NCI-H526 treated with DMSO at 0.1 percent for 48 hours (cell line): ENCODE data around the gene SIAH2.

Experiments used
- DNase-seq: peaks from one replicate; lab custom pipeline; 2025; lab: John Stamatoyannopoulos, UW

Gene SIAH2

DNA sequence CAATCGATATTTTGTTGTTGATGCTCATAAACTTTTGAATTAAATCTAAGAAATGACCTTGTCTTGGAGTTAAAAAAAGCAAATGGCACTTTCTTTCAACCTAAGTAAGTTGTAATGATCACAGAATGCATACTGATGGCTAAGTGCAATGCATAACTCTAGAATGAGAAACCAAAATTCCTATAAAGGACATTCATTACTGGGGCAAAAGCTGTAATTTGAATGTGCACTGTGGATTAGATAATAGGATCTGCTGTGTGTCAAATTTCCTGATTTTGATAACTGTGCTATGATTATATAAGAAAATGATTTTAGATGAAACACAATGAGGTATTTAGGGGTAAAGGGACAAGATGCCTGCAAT is 14.3 kb downstream of the SIAH2 start:
- DNase-seq: no peak

DNA sequence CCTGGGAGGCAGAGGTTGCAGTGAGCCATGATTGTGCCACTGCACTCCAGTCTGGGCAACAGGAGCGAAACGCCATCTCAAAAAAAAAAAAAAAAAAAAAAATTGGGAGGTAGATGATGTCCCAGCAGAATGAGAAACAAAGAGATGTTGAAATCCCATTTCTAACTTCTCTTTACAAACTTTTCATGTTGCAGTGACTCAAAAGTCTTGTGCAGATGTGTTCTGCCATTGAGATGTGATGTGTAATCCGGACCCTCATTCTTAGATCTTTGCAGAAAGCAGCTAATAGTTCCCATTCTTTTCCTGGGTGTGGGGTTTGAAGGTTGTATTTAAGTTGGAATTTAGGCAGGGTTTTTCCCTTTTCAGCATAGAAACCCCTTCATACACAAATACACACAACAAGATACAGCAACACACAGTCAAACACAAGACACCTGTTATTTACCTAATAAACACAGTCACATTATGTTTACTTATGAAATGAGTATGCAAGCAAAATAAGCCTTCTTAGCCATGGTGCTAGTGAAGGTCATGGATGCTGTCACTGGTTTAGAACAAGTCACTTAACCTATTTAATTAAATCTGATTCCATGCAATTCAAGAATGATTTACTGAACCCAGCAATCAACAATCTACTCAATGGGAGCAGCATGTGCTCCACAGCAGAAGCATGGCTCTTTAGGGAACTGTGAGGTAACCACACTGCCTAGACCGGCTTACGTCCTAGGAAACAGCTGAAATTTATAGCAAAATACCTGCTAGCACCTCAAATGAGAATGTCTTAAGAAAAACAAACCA is 14.9 kb downstream of the SIAH2 start:
- no peak for DNase-seq

GRCh38 chr3:150746791-150747590 is 16.0 kb downstream of the SIAH2 start:
- DNase-seq: peak; percentile 18

- no peak for DNase-seq
Measured at GRCh38 chr3:150745832-150746231, 17.1 kb downstream of the SIAH2 start.

DNA sequence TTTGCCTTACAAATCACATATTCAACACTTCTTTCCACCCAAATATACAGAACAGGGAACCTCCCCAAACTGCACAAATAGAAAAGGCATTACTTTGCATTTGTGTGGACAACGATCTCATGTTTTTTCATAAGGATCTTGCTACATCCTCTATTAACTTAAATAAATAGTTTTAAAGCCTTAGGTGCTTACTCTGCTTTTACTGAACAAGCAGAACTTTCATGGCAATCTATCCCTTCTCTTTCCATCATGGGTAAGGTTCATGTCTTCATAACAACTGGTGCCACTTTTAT is 18.1 kb downstream of the SIAH2 start:
- peak; percentile 36 for DNase-seq

GRCh38 chr3:150744041-150744918 is 18.7 kb downstream of the SIAH2 start:
- DNase-seq: no peak

- DNase-seq: no peak
Measured at GRCh38 chr3:150743508-150743907, 19.5 kb downstream of the SIAH2 start.

- no peak for DNase-seq
Measured at GRCh38 chr3:150742679-150743078, 20.3 kb downstream of the SIAH2 start.

DNA sequence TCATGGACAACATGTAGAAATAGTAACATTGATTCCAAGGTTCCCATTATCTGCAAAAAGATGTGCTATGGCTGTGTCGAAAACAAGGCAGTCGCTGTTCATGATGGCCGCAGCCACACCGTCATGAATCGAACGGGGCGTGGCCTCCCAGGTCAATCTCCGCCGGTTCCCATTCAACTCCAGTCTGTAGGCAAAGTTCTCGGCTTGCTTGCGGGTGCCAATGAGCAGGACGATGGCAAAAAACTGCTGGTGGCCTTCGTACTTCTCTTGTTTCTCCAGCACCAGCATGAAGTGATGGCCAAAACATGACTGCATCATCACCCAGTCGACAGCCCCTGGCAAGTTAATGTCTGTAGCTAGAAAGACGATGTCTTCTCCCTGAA is 20.8 kb downstream of the SIAH2 start:
- DNase-seq: no peak

DNA sequence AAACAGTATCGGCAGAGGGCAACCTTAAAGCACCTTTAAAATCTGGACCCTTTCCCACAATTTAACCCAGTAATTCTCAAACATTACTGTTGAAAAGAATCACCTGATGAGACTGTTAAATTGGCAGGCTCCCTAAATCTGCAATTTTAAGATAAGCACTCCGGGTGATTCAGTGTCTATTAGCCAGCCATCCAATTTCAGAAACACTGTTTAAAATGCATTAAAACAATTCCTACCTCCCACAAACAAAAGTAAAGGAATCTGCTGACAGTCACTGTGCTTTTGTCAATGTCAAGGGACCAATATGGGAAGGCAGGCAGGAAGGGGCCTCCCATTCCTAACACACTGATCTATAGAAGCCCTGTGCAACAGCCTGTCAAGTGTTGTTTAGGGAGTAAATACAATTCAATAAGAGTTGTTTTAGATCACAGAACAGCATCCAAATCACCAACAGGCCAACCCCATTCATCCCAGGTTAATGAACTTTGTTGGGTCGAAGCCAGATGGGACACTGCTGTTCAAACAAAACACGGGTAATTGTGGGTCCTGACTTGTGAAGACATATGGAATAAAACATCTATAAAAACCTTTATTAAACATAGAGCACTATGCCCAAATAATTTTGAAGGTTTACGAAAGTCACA is 21.4 kb downstream of the SIAH2 start:
- no peak for DNase-seq

DNA sequence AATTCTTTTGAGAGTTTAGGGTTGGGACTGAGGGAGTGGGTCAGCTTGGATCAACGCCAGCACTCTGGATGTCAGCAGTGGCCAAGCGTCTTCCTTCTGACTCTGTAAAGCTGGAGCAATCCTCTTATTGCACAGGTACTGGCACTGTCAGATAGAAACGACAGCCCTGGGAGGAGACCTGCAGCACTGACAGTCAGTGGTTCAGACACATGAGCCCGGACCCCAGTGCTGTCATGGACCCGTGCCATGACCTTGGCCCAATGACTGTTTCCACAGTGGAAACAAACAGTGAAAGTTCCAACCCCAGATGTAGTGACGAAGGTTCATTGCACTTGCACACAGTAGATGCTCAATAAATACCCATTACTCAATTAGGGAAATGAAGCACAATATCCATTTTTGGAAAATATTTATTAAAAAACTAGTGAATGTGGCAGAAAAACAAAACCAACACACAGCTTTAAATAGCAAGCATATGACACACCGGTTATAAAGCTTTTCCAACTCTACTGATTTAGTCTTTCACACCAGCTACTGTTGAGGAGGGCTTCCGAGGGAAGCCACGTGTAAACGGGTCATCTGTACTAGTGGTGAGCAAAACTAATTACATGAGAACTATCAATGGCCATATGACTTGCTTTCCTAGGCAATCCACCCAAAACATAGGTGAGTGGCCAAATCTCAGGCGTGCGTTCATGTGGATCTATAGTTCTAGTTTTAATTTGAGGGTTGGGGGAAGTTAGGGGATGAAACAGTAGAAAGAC is 22.1 kb downstream of the SIAH2 start:
- DNase-seq: no peak

GRCh38 chr3:150739877-150740645 is 22.9 kb downstream of the SIAH2 start:
- no peak for DNase-seq

GRCh38 chr3:150739200-150739863 is 23.6 kb downstream of the SIAH2 start:
- DNase-seq: no peak

DNA sequence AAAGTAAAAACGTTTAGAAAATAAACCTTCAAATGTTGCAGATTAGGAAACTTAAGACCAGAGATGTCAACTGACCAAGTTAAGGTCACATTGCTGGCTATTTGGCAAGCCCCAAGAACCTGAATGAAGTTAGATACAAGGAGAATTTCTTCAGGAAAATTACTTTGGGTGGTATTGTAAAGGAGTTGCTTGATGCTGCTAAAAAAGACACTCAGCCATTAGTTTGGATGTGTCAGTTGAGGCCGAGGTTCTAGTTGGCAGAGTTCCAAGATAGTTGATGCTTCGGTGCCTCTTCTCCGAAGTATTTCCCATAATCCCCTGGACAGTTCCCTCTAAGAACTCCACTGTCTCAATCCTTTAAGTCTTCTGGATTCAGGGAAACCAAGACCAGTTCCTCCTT is 24.3 kb downstream of the SIAH2 start:
- peak; percentile 6 for DNase-seq

DNA sequence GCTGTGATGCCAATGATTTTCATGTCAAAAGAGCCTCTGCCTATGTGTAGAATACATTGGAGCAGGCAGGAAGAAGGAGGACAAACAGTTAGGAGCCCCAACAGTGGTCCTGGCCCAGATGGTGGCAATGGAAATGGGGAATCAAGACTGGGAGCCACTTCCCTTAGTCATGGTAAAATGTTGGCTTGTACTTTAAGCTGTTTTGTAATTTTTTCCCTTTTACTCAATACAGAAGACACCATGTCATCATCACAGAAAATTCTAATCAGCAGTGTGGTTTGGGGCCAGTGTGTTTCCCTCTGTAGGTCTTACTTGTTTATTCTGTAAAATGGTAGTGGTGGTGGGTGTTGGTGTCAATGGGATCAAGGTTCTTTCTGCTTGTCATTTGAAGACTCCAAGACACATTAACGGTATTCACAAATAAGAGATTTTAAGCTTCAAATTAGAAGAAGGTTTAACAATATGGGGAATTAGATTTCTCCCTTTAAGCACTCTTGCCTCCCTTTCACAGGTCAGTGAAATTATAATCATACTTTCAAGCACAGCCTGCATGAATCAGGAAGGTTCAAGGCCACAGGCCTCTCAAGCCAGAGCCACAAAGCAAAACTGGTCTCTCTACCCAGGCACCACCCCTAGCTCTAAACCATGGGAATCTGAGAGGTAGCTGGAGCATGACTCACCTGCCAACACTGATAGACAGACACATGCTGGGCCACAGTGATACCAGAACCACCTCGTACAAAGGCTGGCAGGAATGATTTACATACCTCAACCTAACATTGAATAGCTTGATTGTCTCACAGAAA is 24.9 kb downstream of the SIAH2 start:
- no peak for DNase-seq

DNA sequence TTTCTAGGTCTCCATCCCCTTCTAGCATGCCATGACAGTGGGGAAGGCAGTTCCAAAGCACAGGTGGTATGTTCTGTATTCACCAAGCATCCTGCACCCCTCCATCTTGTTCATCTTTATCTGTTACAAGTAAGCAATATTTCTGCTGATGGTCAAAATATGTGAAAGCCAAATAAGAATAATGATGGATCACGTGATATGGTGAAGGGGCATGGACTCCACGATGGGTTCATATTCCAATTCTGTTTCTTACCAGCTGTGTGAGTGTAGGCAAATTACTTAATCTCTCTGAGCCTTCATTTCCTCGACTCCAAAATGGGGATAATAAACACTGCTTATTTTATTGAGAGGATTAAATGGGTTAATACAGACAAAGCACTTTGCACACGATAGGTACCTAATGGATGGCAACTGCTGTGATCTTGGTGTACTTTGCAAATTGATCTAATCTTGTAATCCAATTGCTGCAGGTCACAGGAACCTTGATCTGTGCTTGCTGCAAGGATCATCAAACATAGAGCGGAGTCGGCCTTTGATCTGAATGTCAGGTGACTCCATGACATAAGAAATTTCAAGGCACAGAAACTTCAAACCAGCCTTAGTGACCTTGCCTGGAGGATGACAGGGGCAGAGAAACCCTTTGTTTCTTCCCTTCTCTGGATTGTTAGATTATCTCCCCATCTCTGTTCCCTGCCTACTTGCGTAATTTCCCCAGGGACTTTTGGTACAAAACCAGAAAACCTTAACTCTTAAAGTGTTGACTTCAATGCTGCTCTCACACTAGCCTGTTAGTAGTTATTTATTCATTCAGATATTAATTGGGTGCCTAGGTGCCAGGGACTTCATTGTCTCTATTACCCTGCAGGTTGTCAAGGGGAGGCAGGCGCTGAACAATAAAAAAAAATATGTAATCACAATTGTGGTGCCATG is 25.8 kb downstream of the SIAH2 start:
- no peak for DNase-seq

DNA sequence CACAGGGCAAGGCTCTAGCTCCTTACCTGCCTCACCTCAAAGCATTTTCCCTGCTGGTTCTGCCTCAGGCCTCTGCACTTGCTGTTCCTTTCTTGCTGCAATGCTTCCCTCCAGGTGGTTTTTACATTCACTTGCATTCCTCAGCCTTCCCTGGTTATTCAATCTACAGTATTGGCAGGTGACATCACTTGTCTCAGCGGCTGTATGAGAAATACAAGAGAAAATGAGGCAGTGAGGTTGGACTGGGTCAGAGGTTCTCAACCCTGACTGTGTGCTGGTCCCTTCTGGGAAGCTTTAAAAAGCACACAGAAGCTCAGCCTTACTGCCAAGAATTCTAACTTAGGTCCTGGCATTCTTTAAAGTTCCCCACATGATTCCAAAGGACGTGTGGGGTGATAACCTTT is 26.7 kb downstream of the SIAH2 start:
- no peak for DNase-seq

- no peak for DNase-seq
Measured at GRCh38 chr3:150734795-150735119, 28.2 kb downstream of the SIAH2 start.
